OCI-LY1 (cell line): ENCODE measurements around the gene DOCK7.

Experiments
- EZH2 ChIP-seq: fragments of 200-600 bp; sonication (generic), shearing (Covaris generic); IDR thresholded peaks from 2 replicates; pipeline ENCODE4 v1.8.0; 2017; ENCODE audit warnings: borderline replicate concordance, mixed run types, mild to moderate bottlenecking, antibody characterized with exemption, low read length, moderate library complexity, mixed read lengths
- TF ChIP-seq, protein P1 (sequence below): fragments of 200-600 bp; sonication (generic), shearing (Covaris generic); IDR thresholded peaks from 2 replicates; pipeline ENCODE4 v1.5.1; 2017; ENCODE audit warnings: mild to moderate bottlenecking, antibody characterized with exemption, low read length, moderate library complexity, mixed read lengths

GRCh38 chr1:62523860-62524259, 164.3 kb downstream of the DOCK7 start:
- no peak for TF ChIP-seq EZH2
- TF ChIP-seq, protein P1, sequence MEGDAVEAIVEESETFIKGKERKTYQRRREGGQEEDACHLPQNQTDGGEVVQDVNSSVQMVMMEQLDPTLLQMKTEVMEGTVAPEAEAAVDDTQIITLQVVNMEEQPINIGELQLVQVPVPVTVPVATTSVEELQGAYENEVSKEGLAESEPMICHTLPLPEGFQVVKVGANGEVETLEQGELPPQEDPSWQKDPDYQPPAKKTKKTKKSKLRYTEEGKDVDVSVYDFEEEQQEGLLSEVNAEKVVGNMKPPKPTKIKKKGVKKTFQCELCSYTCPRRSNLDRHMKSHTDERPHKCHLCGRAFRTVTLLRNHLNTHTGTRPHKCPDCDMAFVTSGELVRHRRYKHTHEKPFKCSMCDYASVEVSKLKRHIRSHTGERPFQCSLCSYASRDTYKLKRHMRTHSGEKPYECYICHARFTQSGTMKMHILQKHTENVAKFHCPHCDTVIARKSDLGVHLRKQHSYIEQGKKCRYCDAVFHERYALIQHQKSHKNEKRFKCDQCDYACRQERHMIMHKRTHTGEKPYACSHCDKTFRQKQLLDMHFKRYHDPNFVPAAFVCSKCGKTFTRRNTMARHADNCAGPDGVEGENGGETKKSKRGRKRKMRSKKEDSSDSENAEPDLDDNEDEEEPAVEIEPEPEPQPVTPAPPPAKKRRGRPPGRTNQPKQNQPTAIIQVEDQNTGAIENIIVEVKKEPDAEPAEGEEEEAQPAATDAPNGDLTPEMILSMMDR = no peak
